ENCODE results near the gene CSNK1A1. TPM values are rescaled to one million over a fixed set of nuclear protein-coding genes. Genes with fewer than 3 reads are reported as not detected.

Gene CSNK1A1
- total RNA-seq, 4 donors from 2014 or later, result 159 to 260 (median 184) TPM

GRCh38 chr5:149495673-149496072 is 55.6 kb downstream of the CSNK1A1 start:
- peaks cover 0 to 30% (median 3%) of the 10 kb centered on the region in 4 donors for H3K4me1 ChIP-seq
- peak overlapping the region in 3 of 4 donors; percentile 34 to 71 (median 67) for H3K27ac ChIP-seq
- H3K27me3 ChIP-seq, result no peaks in the 10 kb centered on the region
- DNase-seq, result no peak
- no peak overlapping the region for H3K4me3 ChIP-seq
- no peaks in the 10 kb centered on the region for H3K9me3 ChIP-seq
- intact Hi-C loops (cut with DNase I; ENCODE audit: low total_unique reads) (no loop called here), in situ Hi-C loops (cut with MboI; ENCODE audit: low pct_ligation_motif_present in 1 of 4, low pct_unique_long_range_greater_than_20kb in 1 of 4, low sequenced_read_pairs in 3 of 4) (no loop called here)
- H3K36me3 ChIP-seq, result peaks cover 0 to 49% (median 15%) of the 10 kb centered on the region in 4 donors
- TF ChIP-seq POLR2A (IDR thresholded peaks at IDR 0.05) (no peak), POLR2AphosphoS5 (IDR thresholded peaks at IDR 0.05) (no peak)
- 79 to 91% methylated on average over 1 to 2 of the region's 2 CpGs for WGBS, 2 donors (ENCODE audit: low coverage in 1 of 2)

- no peak for DNase-seq
- WGBS, 2 donors (ENCODE audit: low coverage in 1 of 2), result 38 to 64% methylated on average over 1 to 2 of the region's 2 CpGs
- no peaks in the 10 kb centered on the region for H3K27me3 ChIP-seq
- no peaks in the 10 kb centered on the region for H3K9me3 ChIP-seq
- no peak for TF ChIP-seq POLR2AphosphoS5 (IDR thresholded peaks at IDR 0.05)
- no peak for TF ChIP-seq CTCF (IDR thresholded peaks at IDR 0.05)
- no peak for TF ChIP-seq EP300 (IDR thresholded peaks at IDR 0.05; ENCODE audit: low read depth)
- no peak for TF ChIP-seq POLR2A (IDR thresholded peaks at IDR 0.05)
- in situ Hi-C loops (cut with MboI; ENCODE audit: low pct_ligation_motif_present in 1 of 4, low pct_unique_long_range_greater_than_20kb in 1 of 4, low sequenced_read_pairs in 3 of 4) (no loop called here), intact Hi-C loops (cut with DNase I; ENCODE audit: low total_unique reads) (no loop called here)
- H3K36me3 ChIP-seq, result peaks cover 0 to 31% (median 6%) of the 10 kb centered on the region in 4 donors
- no peak overlapping the region for H3K4me3 ChIP-seq
- H3K4me1 ChIP-seq, result peaks cover 6 to 47% (median 22%) of the 10 kb centered on the region in 4 donors
- H3K27ac ChIP-seq, result peak overlapping the region in 3 of 4 donors; percentile 2 to 91 (median 3)
These were observed 57.9 kb downstream of the CSNK1A1 start for GRCh38 chr5:149493316-149493715.

GRCh38 chr5:149492781-149493180 is 58.5 kb downstream of the CSNK1A1 start:
- Histone ChIP-seq H3K4me3 (no peak overlapping the region), H3K27ac (peak overlapping the region in 3 of 4 donors; percentile 2 to 91 (median 3)), H3K4me1 (peaks cover 6 to 47% (median 22%) of the 10 kb centered on the region in 4 donors), H3K36me3 (peaks cover 0 to 25% (median 6%) of the 10 kb centered on the region in 4 donors), H3K27me3 (no peaks in the 10 kb centered on the region), H3K9me3 (no peaks in the 10 kb centered on the region)
- TF ChIP-seq POLR2A (IDR thresholded peaks at IDR 0.05) (no peak), CTCF (IDR thresholded peaks at IDR 0.05) (no peak), EP300 (IDR thresholded peaks at IDR 0.05; ENCODE audit: low read depth) (no peak), POLR2AphosphoS5 (IDR thresholded peaks at IDR 0.05) (no peak)
- in situ Hi-C loops (cut with MboI; ENCODE audit: low pct_ligation_motif_present in 1 of 4, low pct_unique_long_range_greater_than_20kb in 1 of 4, low sequenced_read_pairs in 3 of 4) (no loop called here), intact Hi-C loops (cut with DNase I; ENCODE audit: low total_unique reads) (loop anchor here (1.0 kb wide), 1 partner anchor 33 kb away; no protein-coding TSS in a partner anchor)
- no peak for DNase-seq
- WGBS, 2 donors (ENCODE audit: low coverage in 1 of 2), result 94 to 95% methylated on average over 6 of the region's 6 CpGs

GRCh38 chr5:149490599-149491485 is 60.4 kb downstream of the CSNK1A1 start:
- H3K9me3 ChIP-seq, result no peaks in the 10 kb centered on the region
- no peaks in the 10 kb centered on the region for H3K27me3 ChIP-seq
- no peak overlapping the region for H3K4me3 ChIP-seq
- no peak for DNase-seq
- H3K36me3 ChIP-seq, result peaks cover 0 to 13% (median 6%) of the 10 kb centered on the region in 4 donors
- TF ChIP-seq POLR2AphosphoS5 (IDR thresholded peaks at IDR 0.05), result no peak
- no peak for TF ChIP-seq EP300 (IDR thresholded peaks at IDR 0.05; ENCODE audit: low read depth)
- TF ChIP-seq CTCF (IDR thresholded peaks at IDR 0.05), result peak in 1 of 5 experiments; percentile 33
- intact Hi-C loops (cut with DNase I; ENCODE audit: low total_unique reads), result no loop called here
- H3K27ac ChIP-seq, result peak overlapping the region; percentile 85 to 91 (median 90)
- in situ Hi-C loops (cut with MboI; ENCODE audit: low pct_ligation_motif_present in 1 of 4, low pct_unique_long_range_greater_than_20kb in 1 of 4, low sequenced_read_pairs in 3 of 4), result no loop called here
- WGBS, 2 donors (ENCODE audit: low coverage in 1 of 2), result 76 to 82% methylated on average over 4 to 6 of the region's 6 CpGs
- peaks cover 18 to 57% (median 36%) of the 10 kb centered on the region in 4 donors for H3K4me1 ChIP-seq
